WTC11 (cell line): Measurements from ENCODE around the gene CD2. TPM values are rescaled to one million over a fixed set of nuclear protein-coding genes. Genes with fewer than 3 reads are reported as not detected.
A peak's percentile ranks its signal among the peaks of the same experiment; 100 is the strongest.

ENCODE experiments used
- ATF6 ChIP-seq: sonication (generic); formaldehyde crosslinking; IDR thresholded peaks from 2 replicates; pipeline ENCODE4 v1.8.1; 2023; ENCODE audit warnings: mild to moderate bottlenecking, missing genetic modification reagents
- CTCF ChIP-seq: fragments of 200-600 bp; IDR thresholded peaks from 2 replicates; pipeline ENCODE4 v1.8.0; 2022; ENCODE audit warnings: antibody characterized with exemption
- ETV6 ChIP-seq: sonication (generic); formaldehyde crosslinking; IDR thresholded peaks from 2 replicates; pipeline ENCODE4 v1.8.1; 2022; ENCODE audit warnings: mild to moderate bottlenecking, missing genetic modification reagents
- GTF2I ChIP-seq: fragments of 250-450 bp; sonication (Bioruptor Pico); conservative IDR thresholded peaks from 2 replicates; pipeline ENCODE4 v1.4.0; 2021; ENCODE audit warnings: mild to moderate bottlenecking
- MXD4 ChIP-seq: fragments of 250-450 bp; sonication (Bioruptor Pico); IDR thresholded peaks from 2 replicates; pipeline ENCODE4 v1.8.0; 2021; ENCODE audit warnings: mild to moderate bottlenecking, moderate library complexity, borderline replicate concordance
- MYBL2 ChIP-seq: sonication (generic); formaldehyde crosslinking; IDR thresholded peaks from 2 replicates; pipeline ENCODE4 v1.8.1; 2023; ENCODE audit warnings: mild to moderate bottlenecking, moderate library complexity, missing genetic modification reagents
- NR2C2 ChIP-seq: sonication (generic); formaldehyde crosslinking; IDR thresholded peaks from 2 replicates; pipeline ENCODE4 v1.8.0; 2022; ENCODE audit warnings: mild to moderate bottlenecking, missing genetic modification reagents
- NR3C1 ChIP-seq: sonication (generic); formaldehyde crosslinking; conservative IDR thresholded peaks from 2 replicates; pipeline ENCODE4 v1.8.1; 2023; ENCODE audit warnings: low read depth, mild to moderate bottlenecking, missing genetic modification reagents
- PRRX2 ChIP-seq: fragments of 250-450 bp; sonication (Bioruptor Pico); IDR thresholded peaks from 2 replicates; pipeline ENCODE4 v1.8.0; 2021; ENCODE audit warnings: mild to moderate bottlenecking
- USF1 ChIP-seq: sonication (generic); formaldehyde crosslinking; IDR thresholded peaks from 2 replicates; pipeline ENCODE4 v1.8.0; 2022; ENCODE audit warnings: mild to moderate bottlenecking, missing genetic modification reagents
- ZNF416 ChIP-seq: fragments of 250-450 bp; sonication (Bioruptor Pico); IDR thresholded peaks from 2 replicates; pipeline ENCODE4 v1.9.0; 2021; ENCODE audit warnings: mild to moderate bottlenecking, inconsistent platforms
- ZSCAN18 ChIP-seq: fragments of 250-450 bp; sonication (Bioruptor Pico); IDR thresholded peaks from 2 replicates; pipeline ENCODE4 v2.1.2; 2022; ENCODE audit warnings: mild to moderate bottlenecking, moderate library complexity
- total RNA-seq: library from RNA; stranded (reverse); gene quantifications from 3 replicates; pipeline ENCODE4 v1.2.3, GENCODE V29; 2021

CD2 gene
- total RNA-seq, 1 experiment from 2014 or later, result 0.13 TPM

- TF ChIP-seq ZSCAN18 (CRISPR knock-in tag), result 0 out of 2 replicates have a peak, but pooled peaks have one; percentile 35
- 0 out of 2 replicates have a peak, but pooled peaks have one; percentile 34 for TF ChIP-seq CTCF
- TF ChIP-seq ETV6, result no peak
- TF ChIP-seq USF1 (CRISPR knock-in tag), result no peak
- TF ChIP-seq ATF6 (CRISPR knock-in tag), result no peak
- no peak for TF ChIP-seq MXD4
- no peak for TF ChIP-seq MYBL2 (CRISPR knock-in tag)
- 0 out of 2 replicates have a peak, but pooled peaks have one; percentile 52 for TF ChIP-seq PRRX2
- TF ChIP-seq ZNF416, result no peak
- no peak for TF ChIP-seq NR3C1 (CRISPR knock-in tag)
- TF ChIP-seq NR2C2 (CRISPR knock-in tag), result no peak
- TF ChIP-seq GTF2I (CRISPR knock-in tag), result no peak
Measured at GRCh38 chr1:116817582-116818064, 63.4 kb downstream of the CD2 start (continued).

Other genes with a start within 250 kb of the CD2 start
- gene CD58, start 183.4 kb upstream of the CD2 start, total RNA-seq, result 3.6 to 5.3 TPM (median 4.1 TPM) in 3 replicates
- gene IGSF3, start 86.7 kb upstream of the CD2 start, total RNA-seq, result 31.7 to 32.4 TPM (median 32.1 TPM) in 3 replicates
- gene PTGFRN, start 155.5 kb downstream of the CD2 start, total RNA-seq, result 38.2 to 39.6 TPM (median 38.7 TPM) in 3 replicates
- gene CD101, start 247.3 kb downstream of the CD2 start, total RNA-seq, result 1.3 to 1.6 TPM (median 1.4 TPM) in 3 replicates